Embryonic facial prominence (tissue), 1 donor: ENCODE results near the gene EXTL1.

ENCODE experiments used
- DNase-seq: peaks from one replicate; pipeline ENCODE4 v3.0.0-alpha.2; 2016; ENCODE audit errors: extremely low spot score

Gene EXTL1

DNA sequence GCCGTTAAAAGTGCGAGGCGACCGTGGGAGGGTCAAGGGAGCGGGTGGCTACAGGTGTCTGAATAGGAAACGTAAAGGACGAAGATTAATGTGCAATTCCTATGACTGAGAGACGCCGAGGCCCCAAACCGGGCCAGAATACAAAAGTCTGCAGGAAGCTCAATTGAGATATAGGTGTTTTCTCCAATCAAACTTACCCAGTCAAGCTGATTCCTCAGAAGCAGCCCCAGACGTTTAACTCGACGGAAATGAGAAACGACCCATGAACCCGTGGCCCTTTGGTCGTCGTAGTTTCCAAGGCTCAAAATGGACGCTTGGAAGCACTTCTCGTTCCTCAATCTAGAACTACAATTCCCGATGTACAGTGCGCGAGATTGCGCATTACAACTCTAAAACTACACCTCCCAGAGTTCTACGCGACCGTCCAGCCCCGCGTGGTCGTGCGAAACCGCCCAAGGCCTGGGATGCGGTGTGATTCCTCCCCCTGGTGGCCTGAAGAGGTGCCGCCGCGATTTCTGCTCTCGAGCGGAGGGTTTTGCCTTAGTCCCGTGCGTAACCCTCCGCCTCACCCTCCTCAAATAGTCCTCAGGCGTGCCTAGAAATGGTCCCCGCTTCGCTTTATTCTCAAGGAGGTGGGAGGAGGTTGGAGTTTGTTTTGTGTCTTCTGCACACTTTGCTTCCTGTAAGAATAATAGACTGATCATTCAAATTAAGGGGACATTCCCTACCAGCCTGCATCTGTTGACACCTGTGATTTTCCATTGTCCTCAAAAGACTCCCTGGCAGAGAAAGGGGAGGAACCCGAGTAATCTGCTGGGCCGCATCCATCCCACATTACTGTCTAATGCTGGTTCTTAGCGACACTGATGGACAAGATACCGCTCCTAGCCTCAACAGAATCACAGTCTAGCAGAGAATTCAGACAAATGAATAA is 23.5 kb upstream of the EXTL1 start, which contains the start of gene PAFAH2:
Gene PAFAH2, minus strand, starts transcription at position 236 of the 934 bp plus-strand sequence. CDS start 7,247 bp downstream, outside the sequence.
- peak; percentile 99 for DNase-seq

- DNase-seq, result no peak
Measured at GRCh38 chr1:25999041-25999800, 22.4 kb upstream of the EXTL1 start.

DNA sequence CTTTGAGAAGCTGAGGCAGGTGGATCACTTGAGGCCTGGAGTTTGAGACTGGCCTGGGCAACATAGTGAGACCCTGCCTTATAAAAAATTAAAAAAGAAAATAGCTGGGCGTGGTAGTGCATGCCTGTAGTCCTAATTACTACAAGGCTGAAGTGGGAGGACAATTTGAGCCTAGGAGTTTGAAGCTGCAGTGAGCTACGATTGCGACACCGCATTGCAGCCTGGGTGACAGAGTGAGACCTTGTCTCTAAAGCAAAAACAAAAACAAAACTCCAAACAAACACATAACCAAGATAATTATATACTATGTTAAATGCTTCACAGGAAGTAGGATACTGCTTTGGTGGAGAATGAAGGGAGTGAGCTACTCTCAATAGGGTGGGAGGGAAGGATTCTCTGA is 18.3 kb upstream of the EXTL1 start:
- DNase-seq, result no peak

DNA sequence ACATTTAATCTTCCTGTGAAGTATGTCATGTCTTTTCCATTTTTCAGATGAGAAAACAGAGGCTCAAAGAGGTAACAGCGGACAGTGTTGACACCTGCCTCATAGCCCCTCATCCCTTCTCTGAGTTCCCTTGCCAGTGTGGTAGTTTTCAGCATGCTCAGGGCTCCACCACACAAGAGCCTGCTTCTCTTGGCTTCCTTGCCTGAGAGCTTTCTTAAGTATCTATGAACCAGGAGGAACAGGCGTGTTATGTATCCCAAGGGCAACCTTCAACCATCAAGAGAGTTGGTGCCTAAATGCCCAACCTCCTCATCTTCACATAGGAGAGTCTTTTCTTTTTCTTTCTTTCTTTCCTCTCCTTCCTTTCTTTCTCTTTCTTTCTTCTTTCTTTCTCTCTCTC is 17.8 kb upstream of the EXTL1 start:
- DNase-seq, result no peak

- no peak for DNase-seq
Measured at GRCh38 chr1:26005434-26006105, 16.0 kb upstream of the EXTL1 start.

DNA sequence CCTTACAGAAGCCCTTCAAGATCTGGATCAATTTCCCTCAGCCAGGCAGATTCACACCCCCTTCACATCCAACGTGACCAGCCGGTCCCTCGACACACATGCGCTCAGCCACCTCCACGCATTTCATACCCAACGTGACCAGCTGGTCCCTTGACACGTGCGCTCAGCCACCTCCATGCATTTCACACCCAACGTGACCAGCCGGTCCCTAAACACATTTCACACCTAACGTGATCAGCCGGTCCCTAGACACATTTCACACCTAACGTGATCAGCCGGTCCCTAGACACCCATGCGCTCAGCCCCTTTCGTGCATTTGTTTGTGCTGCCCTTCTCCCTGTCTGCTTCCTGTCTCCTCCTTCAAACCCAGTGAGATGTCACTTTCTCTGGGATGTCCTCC is 14.9 kb upstream of the EXTL1 start:
- DNase-seq, result no peak

GRCh38 chr1:26009796-26010447 is 11.7 kb upstream of the EXTL1 start:
- DNase-seq, result no peak

DNA sequence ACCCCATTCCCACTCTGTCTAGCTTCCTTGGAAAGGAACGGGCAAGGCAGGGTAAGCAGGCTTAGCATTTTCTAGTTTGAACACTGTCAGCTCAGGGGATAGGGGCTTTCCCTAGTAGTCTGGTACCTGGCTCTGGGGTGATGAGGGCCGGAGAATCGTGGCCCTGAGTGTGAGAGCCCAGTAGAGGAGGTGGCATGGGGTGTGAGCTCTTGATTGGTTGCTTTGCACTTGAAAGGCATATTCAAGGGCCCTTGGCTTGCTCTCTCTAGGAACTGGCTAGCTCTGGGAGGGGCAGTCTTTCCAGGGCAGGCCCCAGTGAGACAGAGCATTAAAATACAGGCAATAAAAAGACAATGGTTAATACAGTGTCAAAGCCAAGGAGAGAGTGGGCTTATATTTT is 10.8 kb upstream of the EXTL1 start:
- no peak for DNase-seq

GRCh38 chr1:26012864-26013263 is 8.7 kb upstream of the EXTL1 start:
- DNase-seq, result no peak

DNA sequence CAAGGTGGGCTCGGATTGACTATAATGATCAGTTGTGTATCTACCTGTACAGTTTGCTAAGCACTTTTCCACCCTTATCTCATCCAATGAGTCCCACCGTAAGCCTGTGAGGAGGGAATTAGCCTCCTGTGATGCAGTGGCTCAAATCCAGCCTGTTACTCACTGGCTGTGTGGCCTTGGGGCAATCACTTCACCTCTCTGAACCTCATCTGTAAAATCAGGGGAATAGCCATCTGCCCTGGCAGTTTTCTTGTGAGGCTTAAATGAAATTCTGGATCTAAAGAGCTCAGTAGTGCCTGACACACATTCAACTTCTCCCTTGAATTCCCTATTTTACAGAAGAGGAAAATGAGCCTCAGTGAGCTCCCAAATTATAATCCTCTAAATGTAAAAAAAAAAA is 7.4 kb upstream of the EXTL1 start:
- DNase-seq, result no peak

DNA sequence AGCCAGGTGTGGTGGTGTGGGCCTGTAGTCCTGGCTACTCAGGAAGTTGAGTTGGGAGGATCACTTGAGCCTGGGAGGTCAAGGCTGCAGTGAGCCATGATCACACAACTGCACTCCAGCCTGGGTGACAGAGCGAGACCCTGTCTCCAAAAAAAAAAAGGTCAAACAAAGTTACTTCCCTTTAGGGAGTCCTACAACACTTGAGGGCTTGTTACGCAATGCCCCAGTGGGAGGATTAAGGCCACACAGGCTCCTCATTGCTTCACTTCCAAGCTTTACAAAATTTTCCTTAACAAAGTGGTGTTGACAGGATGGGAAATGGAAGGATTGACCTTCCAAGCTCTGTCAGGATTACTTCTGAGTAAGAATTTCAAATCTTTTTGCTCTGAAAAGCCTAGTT is 6.2 kb upstream of the EXTL1 start:
- no peak for DNase-seq

DNA sequence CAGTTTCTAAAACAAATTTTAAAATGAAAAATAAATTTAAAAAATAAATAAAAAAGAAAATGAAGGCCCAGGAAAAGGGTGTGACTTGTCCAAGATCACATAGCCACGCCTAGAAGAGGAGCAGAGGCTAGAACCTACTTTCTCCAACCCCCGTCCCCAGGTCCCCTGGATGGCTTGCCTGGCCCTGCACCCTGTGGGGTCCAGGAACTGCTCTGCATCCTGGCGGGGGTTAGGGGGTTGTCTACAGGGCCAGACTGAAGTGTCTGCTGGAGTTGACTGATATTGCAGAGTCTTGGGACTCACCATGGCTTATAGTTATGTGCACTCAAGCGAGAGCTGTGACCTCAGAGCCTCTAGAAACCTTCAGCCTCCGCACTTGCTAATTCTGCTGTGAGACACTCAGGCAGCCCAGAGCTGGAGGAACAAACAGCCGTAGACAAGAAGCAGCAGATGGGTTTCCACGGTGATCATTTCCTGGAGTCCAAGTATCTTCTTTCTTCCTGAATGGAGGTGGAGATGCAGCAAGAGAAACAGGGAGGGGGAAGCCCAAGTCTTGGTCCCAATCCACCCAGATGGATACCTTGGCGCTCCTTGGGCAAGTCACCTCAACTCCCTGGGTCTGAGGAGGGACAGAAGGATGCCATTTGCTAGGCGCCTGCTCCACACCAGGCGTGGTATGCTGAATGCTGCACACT is 5.2 kb upstream of the EXTL1 start:
- DNase-seq, result no peak

DNA sequence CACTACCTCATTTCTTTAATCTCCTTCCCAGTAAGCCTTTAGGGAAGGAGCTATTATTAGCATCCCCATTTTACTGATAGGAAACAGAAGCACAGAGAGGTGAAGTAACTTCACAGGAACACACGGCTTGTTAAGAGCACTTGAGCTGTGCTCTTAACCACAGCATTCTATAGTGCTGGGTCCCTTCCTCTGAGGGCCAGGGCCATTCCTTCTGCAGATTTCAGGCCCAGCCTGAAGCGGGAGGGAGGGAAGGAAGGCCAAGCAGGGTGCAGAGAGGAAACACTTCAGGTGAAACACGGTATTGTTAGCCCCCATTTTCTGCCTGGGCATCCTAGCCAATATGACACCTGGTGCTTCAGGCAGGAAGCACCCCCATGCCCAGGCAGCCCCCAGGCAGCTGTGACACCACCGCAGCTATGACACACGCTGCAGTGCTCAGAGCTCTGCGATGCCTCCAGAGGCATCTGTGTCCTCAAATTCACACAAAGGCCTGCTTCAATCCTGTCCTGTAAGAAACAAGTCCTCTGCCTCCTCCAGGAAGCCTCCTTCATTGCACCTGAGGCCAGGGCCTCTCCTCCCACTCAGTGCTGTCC is 4.5 kb upstream of the EXTL1 start:
- no peak for DNase-seq

DNA sequence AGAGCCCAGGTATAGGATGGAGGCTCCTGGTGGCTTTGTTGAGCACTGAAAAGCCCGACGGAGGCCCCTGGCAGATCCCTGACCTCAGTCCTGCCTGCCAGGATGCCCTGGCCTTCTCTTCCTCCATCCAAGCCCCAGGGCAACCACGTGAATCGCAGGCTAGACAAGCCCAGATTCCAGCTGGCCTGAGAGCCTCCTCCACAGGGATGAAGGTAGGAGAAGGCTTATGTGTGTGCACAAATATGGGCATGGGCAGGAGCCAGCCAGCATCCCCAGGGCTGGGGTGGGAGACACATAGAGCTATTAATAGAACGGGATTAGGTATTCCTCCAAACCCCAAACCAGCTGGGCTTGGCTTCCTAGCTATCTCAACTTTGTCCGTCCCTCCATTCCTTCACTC is 4.0 kb upstream of the EXTL1 start:
- DNase-seq, result no peak

DNA sequence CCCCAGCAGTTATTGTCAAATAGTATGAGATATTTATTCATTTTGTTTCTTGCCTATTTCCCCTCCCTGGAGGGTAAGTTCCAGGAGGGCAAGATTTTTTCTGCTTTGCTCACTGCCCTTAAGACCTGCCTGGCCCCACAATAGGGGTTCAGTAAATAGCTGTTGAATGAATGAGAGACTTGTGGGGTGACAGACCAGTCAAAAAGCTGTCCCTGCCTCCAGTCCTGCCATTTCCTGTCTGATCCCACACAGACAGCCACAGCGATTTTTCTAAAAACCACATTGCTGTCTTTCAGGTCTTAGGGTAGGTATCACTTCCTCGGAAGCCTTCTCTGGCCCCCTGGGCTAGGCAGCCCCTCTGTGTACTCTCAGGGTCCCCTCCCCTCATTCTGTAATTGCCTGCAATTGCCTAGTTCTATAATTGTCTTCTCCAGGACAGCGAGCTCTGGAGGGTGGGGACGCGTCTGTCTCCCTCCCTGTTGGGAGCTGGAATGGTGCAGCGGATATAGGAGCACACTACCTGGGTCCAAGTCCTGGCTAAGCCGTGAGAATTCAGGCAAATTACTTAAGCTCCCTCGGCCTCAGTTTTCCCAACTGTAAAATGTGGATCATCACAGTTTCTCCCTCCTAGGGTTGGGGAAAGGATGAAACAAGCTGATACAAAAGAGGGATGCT is 1.8 kb upstream of the EXTL1 start:
- DNase-seq, result no peak

DNA sequence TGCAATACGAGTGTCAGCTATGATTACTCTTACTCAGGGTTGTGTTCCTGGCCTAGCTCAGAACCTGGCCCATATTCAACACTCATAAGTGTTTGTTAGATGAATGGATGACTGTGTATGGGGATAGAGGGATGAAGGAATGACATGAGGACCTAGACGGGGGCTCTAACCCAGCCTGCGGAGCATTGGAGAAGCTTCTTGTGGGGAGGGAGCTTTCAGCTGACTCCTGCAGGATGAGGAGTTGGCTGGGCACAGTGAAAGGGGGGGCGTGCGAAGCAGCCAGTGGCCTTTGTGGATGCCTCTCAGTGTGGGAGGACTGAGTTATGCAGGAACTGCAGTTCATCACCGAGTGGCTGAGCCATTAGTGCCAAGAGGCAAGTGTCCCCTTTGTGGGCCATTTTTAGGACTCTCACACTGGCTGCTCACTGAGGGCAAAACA is 1.2 kb upstream of the EXTL1 start:
- no peak for DNase-seq

DNA sequence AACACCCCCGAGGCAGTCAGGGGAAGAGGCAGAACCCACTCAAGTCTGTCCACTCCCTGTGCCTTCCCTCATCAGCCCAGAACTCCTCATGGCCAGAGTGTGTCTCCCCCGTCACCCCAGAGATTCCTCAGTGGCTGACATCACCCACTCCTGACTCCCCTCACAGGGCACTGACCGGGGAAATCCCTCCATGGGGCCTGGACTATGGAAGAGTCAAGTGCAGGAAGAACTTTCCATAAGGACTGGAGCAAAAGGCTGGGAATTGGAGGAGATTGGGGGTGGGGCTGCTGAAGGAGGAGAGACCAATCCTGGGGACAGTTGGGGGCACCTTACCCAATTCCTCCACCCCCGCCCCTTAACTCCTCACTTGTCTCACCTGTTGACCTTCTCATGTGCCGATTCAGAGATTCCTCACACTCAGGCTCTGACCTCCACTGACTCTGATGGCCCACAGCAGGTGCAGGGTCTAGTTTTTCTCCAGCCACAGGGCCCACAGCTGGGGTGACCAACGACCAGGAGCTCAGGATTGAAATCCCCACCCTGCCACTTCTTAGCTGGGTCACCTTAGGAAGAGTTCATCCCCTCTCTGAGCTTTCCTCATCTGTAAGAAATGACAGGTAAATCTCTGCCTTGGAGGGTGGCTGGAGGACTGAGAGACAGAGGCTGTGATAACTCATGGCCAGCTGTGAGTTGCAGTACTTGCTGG is 481 bp upstream of the EXTL1 start:
- DNase-seq, result no peak

GRCh38 chr1:26022404-26022779 is 817 bp downstream of the EXTL1 start:
- DNase-seq, result no peak

GRCh38 chr1:26023009-26023408 is 1.4 kb downstream of the EXTL1 start:
- DNase-seq, result no peak

DNA sequence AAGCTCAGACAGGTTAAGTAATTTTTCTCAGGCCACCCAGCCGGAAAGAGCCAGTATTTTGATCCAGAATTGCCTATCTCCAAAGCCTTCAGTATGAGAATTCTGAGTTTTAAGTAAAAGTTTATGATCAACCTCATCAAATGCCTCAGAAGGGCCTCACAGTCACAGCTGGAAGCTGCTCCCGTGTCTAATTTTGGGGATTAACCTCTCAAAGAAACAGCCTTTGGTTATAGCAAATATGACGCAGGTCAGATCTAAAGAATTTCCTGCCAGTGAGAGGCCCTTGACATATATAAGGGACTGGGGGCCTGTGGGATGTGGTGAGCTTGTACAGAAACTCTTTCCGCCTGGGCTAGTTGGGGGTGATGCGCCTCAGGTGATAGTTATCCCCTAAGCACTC is 2.3 kb downstream of the EXTL1 start:
- no peak for DNase-seq
